Loucy (cell line): ENCODE measurements around the gene ILF2.

Experiments
- H2AFZ ChIP-seq: fragments of 200-600 bp; sonication (generic); 2 replicates; pipeline ENCODE4 v1.6.0; 2016; ENCODE audit warnings: antibody characterized with exemption, mild to moderate bottlenecking, low read length, moderate library complexity
- H3F3A ChIP-seq: fragments of 200-600 bp; 2 replicates; pipeline ENCODE4 v1.6.0; 2016; ENCODE audit warnings: antibody characterized with exemption, low read depth, mild to moderate bottlenecking
- H3K27me3 ChIP-seq: fragments of 200-600 bp; sonication (generic); 2 replicates; pipeline ENCODE4 v1.6.1; 2014; ENCODE audit warnings: low read length, mild to moderate bottlenecking; ENCODE audit not compliant: insufficient read depth, poor library complexity, severe bottlenecking
- H3K36me3 ChIP-seq: fragments of 200-600 bp; sonication (generic); 2 replicates; pipeline ENCODE4 v1.6.1; 2016; ENCODE audit warnings: low read length; ENCODE audit not compliant: insufficient read depth
- H3K4me1 ChIP-seq: fragments of 200-600 bp; sonication (generic); 2 replicates; pipeline ENCODE4 v1.5.1; 2014; ENCODE audit warnings: low read length, mild to moderate bottlenecking; ENCODE audit not compliant: insufficient read depth, poor library complexity, severe bottlenecking
- H3K4me2 ChIP-seq: fragments of 200-600 bp; sonication (generic); 2 replicates; pipeline ENCODE4 v1.6.0; 2014; ENCODE audit warnings: antibody characterized with exemption, low read length, low read depth, mild to moderate bottlenecking; ENCODE audit not compliant: poor library complexity, severe bottlenecking
- H3K4me3 ChIP-seq: fragments of 200-600 bp; sonication (generic); 2 replicates; pipeline ENCODE4 v1.5.1; 2014; ENCODE audit warnings: low read length, mild to moderate bottlenecking, mixed read lengths; ENCODE audit not compliant: poor library complexity, severe bottlenecking
- H3K79me2 ChIP-seq: fragments of 200-600 bp; sonication (generic); 2 replicates; pipeline ENCODE4 v1.6.1; 2014; ENCODE audit warnings: low read length; ENCODE audit not compliant: insufficient read depth
- H3K9ac ChIP-seq: fragments of 200-600 bp; sonication (generic); 2 replicates; pipeline ENCODE4 v1.6.0; 2014; ENCODE audit warnings: mild to moderate bottlenecking, low read depth, low read length, moderate library complexity; ENCODE audit not compliant: poor library complexity, severe bottlenecking
- H3K9me2 ChIP-seq: fragments of 200-600 bp; sonication (generic); replicated peaks from 2 replicates; pipeline ENCODE4 v1.6.1; 2016; ENCODE audit warnings: low read depth, low read length, mixed read lengths
- H3K9me3 ChIP-seq: fragments of 200-600 bp; sonication (generic); 2 replicates; pipeline ENCODE4 v1.6.1; 2014; ENCODE audit warnings: mild to moderate bottlenecking, antibody characterized with exemption, low read length, low read depth; ENCODE audit not compliant: insufficient read depth
- H4K20me1 ChIP-seq: fragments of 200-600 bp; sonication (generic); 2 replicates; pipeline ENCODE4 v1.6.0; 2014; ENCODE audit warnings: antibody characterized with exemption, low read length, mild to moderate bottlenecking; ENCODE audit not compliant: insufficient read depth, poor library complexity, severe bottlenecking
- EZH2phosphoT487 ChIP-seq: fragments of 200-600 bp; IDR thresholded peaks from 2 replicates; pipeline ENCODE4 v1.6.1; 2018; ENCODE audit warnings: antibody characterized with exemption, mild to moderate bottlenecking, moderate library complexity, borderline replicate concordance
- TF ChIP-seq, protein P1 (sequence below): fragments of 200-600 bp; sonication (generic); conservative IDR thresholded peaks from 2 replicates; pipeline ENCODE4 v1.5.1; 2014; ENCODE audit warnings: mild to moderate bottlenecking, antibody characterized with exemption, low read length

Gene ILF2

DNA sequence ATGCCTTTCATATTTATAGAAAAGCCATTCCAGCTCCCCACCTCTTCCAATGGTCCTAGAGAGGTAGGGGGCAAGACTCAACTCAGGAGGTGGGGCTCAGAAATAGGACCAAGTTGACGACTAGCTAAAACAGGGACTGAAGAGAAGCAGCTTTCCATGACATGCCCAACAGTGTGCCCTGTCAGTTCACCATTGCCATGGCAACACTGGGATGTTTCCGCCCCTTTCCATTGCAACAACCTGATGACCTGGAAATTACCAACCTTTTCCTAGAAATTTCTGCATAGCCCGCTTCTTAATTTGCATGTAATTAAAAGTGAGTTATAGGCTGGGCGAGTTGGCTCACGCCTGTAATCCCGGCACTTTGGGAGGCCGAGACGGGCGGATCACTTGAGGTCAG lies 34.7 kb upstream of the ILF2 start:
- Histone ChIP-seq H3K4me2 (no peak overlapping the region), H3K27me3 (no peaks in the 10 kb centered on the region), H4K20me1 (no peaks in the 10 kb centered on the region), H3K36me3 (no peaks in the 10 kb centered on the region), H2AFZ (no peak overlapping the region), H3K9ac (no peak overlapping the region), H3K4me3 (no peak overlapping the region), H3K9me3 (no peaks in the 10 kb centered on the region), H3K4me1 (peaks cover 3% of the 10 kb centered on the region), H3K79me2 (no peaks in the 10 kb centered on the region), H3F3A (no peaks in the 10 kb centered on the region), H3K9me2 (no peaks in the 10 kb centered on the region)
- TF ChIP-seq EZH2phosphoT487 = no peak
- TF ChIP-seq, protein P1, sequence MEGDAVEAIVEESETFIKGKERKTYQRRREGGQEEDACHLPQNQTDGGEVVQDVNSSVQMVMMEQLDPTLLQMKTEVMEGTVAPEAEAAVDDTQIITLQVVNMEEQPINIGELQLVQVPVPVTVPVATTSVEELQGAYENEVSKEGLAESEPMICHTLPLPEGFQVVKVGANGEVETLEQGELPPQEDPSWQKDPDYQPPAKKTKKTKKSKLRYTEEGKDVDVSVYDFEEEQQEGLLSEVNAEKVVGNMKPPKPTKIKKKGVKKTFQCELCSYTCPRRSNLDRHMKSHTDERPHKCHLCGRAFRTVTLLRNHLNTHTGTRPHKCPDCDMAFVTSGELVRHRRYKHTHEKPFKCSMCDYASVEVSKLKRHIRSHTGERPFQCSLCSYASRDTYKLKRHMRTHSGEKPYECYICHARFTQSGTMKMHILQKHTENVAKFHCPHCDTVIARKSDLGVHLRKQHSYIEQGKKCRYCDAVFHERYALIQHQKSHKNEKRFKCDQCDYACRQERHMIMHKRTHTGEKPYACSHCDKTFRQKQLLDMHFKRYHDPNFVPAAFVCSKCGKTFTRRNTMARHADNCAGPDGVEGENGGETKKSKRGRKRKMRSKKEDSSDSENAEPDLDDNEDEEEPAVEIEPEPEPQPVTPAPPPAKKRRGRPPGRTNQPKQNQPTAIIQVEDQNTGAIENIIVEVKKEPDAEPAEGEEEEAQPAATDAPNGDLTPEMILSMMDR = no peak

DNA sequence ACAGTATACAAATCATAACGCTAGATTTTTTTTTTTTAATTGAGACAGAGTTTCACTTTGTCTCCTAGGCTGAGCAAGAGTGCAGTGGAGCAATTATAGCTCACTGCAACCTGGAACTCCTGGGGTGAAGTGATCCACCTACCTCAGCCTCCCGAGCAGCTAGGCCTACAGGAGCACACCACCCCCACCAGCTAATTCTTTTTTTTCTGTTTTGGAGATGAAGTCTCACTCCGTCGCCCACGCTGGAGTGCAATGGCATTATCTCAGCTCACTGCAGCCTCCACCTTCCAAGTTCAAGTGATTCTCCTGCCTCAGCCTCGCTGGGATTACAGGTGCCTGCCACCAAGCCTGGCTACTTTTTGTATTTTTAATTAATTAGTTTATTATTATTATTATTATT lies 29.0 kb upstream of the ILF2 start:
- H3K27me3 ChIP-seq = no peaks in the 10 kb centered on the region
- H3K79me2 ChIP-seq = no peaks in the 10 kb centered on the region
- no peak overlapping the region for H3K4me3 ChIP-seq
- no peaks in the 10 kb centered on the region for H3F3A ChIP-seq
- H3K4me1 ChIP-seq = no peaks in the 10 kb centered on the region
- H3K4me2 ChIP-seq = no peak overlapping the region
- H4K20me1 ChIP-seq = no peaks in the 10 kb centered on the region
- H3K36me3 ChIP-seq = no peaks in the 10 kb centered on the region
- no peaks in the 10 kb centered on the region for H3K9me3 ChIP-seq
- no peak overlapping the region for H3K9ac ChIP-seq
- H3K9me2 ChIP-seq = no peaks in the 10 kb centered on the region
- TF ChIP-seq, protein P1 = no peak
- no peak for TF ChIP-seq EZH2phosphoT487
- H2AFZ ChIP-seq = no peak overlapping the region

DNA sequence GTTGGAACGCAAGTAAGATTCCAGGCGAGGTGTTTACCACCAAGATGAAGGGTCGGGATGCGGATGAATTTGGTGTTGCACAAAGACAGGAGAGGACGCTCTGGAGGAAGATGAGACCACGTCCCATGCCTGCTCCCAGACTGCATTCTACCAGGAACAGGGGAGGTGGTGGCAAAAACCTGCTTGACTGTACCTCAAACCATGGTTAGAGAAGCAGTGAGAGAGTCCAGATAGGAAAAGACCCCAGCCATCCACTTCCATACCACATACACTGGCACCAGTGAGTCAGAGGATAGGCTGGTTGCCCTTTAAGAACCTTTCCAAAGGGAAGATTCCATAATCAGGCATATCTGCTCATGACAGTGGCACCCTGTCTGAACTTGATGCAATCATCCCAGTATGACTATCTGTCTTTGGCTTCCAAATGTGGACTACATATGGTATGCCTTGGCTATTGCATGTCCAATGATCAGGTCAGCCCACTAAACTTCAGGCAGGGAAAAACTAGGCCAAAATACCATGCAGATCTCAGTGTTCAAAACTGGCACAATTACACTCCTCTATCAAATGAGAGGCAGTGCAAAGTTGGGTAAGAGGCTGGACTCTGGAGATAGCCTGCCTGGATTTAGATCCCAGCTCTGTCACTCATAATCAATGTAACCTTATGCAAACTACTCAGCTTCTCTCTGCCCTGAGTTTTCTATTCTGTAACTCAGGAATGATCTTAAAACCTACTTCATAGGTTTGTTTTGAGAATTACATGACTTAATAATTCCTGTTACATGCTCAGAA lies 28.3 kb upstream of the ILF2 start:
- H2AFZ ChIP-seq = no peak overlapping the region; the same call in 1 of the 2 replicates

More for the DNA sequence above, 28.3 kb upstream of the ILF2 start:
- H3K9me2 ChIP-seq = no peaks in the 10 kb centered on the region
- H3K9me3 ChIP-seq = no peaks in the 10 kb centered on the region
- no peak overlapping the region for H3K9ac ChIP-seq
- no peaks in the 10 kb centered on the region for H3K79me2 ChIP-seq
- no peaks in the 10 kb centered on the region for H3K36me3 ChIP-seq
- no peaks in the 10 kb centered on the region for H3F3A ChIP-seq
- H3K27me3 ChIP-seq = no peaks in the 10 kb centered on the region
- TF ChIP-seq, protein P1 = no peak
- TF ChIP-seq EZH2phosphoT487 = no peak
- H3K4me1 ChIP-seq = no peaks in the 10 kb centered on the region
- H3K4me3 ChIP-seq = no peak overlapping the region
- no peak overlapping the region for H3K4me2 ChIP-seq
- H4K20me1 ChIP-seq = no peaks in the 10 kb centered on the region
